ENCODE measurements around the gene ROBO2. TPM values are rescaled to one million over a fixed set of nuclear protein-coding genes. Genes with fewer than 3 reads are reported as not detected.

ROBO2 gene
- total and polyA plus RNA-seq, 2 experiments from 2014 or later, result 1.5 to 7.8 TPM

DNA sequence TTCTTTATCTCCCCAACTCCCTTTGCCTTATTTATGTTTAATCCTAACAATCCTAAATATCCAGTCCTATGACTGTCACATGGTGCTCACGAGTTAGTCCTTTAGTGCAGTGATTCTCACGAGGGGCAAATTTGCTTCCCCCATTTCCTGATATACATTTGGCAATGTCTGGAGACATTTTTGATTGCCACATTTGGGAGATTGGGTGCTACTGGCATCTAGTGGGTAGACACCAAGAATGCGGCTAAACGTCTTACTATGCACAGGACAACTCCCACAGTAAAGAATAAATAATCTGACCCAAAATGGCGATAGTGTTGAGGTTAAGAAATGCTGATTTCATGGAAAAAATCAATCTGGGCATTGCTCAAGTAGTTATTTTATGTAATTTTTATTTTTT is 466.5 kb downstream of the ROBO2 start (continued):
- TF ChIP-seq, protein P1, sequence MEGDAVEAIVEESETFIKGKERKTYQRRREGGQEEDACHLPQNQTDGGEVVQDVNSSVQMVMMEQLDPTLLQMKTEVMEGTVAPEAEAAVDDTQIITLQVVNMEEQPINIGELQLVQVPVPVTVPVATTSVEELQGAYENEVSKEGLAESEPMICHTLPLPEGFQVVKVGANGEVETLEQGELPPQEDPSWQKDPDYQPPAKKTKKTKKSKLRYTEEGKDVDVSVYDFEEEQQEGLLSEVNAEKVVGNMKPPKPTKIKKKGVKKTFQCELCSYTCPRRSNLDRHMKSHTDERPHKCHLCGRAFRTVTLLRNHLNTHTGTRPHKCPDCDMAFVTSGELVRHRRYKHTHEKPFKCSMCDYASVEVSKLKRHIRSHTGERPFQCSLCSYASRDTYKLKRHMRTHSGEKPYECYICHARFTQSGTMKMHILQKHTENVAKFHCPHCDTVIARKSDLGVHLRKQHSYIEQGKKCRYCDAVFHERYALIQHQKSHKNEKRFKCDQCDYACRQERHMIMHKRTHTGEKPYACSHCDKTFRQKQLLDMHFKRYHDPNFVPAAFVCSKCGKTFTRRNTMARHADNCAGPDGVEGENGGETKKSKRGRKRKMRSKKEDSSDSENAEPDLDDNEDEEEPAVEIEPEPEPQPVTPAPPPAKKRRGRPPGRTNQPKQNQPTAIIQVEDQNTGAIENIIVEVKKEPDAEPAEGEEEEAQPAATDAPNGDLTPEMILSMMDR (conservative IDR thresholded peaks at IDR 0.05; ENCODE audit: low read depth in 2 of 2), result peak; percentile 21 to 55; a peak in 3 of 4 replicates

DNA sequence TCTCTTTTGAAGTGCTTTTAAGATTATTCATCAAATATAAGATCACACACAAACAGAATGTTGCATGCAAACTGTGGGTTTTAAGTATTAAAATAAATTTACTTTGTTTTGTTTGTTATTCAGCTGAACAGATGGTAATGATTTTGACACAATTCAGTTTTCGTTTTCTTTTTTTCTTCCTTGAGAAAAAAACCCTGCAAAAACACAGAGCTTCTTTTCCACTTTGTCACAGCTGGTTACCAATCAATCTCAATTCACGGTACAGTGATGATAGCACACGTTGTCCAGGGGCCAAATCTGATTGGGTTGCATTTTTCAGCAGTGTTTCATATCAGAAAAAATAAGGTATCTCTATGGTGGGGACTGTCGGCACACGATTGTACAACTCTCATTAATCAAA is 473.6 kb downstream of the ROBO2 start:
- H3K79me2 ChIP-seq (replicated peaks; ENCODE audit: insufficient read depth), result no peaks in the 10 kb centered on the region
- H3K9me3 Mint-ChIP-seq, result no peaks in the 10 kb centered on the region
- no peak overlapping the region for H3K4me3 Mint-ChIP-seq
- H3K36me3 ChIP-seq (ENCODE audit: insufficient read depth), result no peaks in the 10 kb centered on the region
- no peaks in the 10 kb centered on the region for H3K27me3 Mint-ChIP-seq (ENCODE audit: insufficient read depth, low read depth, poor library complexity)
- TF ChIP-seq, protein P2, sequence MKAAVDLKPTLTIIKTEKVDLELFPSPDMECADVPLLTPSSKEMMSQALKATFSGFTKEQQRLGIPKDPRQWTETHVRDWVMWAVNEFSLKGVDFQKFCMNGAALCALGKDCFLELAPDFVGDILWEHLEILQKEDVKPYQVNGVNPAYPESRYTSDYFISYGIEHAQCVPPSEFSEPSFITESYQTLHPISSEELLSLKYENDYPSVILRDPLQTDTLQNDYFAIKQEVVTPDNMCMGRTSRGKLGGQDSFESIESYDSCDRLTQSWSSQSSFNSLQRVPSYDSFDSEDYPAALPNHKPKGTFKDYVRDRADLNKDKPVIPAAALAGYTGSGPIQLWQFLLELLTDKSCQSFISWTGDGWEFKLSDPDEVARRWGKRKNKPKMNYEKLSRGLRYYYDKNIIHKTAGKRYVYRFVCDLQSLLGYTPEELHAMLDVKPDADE (IDR thresholded peaks at IDR 0.05), result no peak
- TF ChIP-seq NANOG (IDR thresholded peaks at IDR 0.05; ENCODE audit: borderline replicate concordance) (no peak), ZNF114 (CRISPR knock-in tag; IDR thresholded peaks at IDR 0.05) (no peak)
- TF ChIP-seq, protein P1 (conservative IDR thresholded peaks at IDR 0.05; ENCODE audit: low read depth in 2 of 2), result no peak
- DNase-seq (ENCODE audit: low spot score) (no peak), ATAC-seq (no peak)
- no peak overlapping the region for H2AFZ ChIP-seq
- no peaks in the 10 kb centered on the region for H3K4me1 ChIP-seq (ENCODE audit: insufficient read depth)
- no peaks in the 10 kb centered on the region for H3F3A ChIP-seq (replicated peaks; ENCODE audit: low read depth)
- H3K27ac Mint-ChIP-seq, result no peak overlapping the region
- peaks cover 10% of the 10 kb centered on the region for H3K4me1 Mint-ChIP-seq
- no peaks in the 10 kb centered on the region for H4K20me1 ChIP-seq (replicated peaks; ENCODE audit: insufficient read depth)
- H3K9me2 ChIP-seq (ENCODE audit: insufficient read depth), result no peaks in the 10 kb centered on the region
- H3K36me3 Mint-ChIP-seq (ENCODE audit: low read depth), result no peaks in the 10 kb centered on the region
- H3K27ac ChIP-seq (ENCODE audit: low read depth), result no peak overlapping the region
- H3K27me3 ChIP-seq (ENCODE audit: insufficient read depth), result no peaks in the 10 kb centered on the region
- H3K4me2 ChIP-seq, result no peak overlapping the region
- H3K4me3 ChIP-seq, result no peak overlapping the region

DNA sequence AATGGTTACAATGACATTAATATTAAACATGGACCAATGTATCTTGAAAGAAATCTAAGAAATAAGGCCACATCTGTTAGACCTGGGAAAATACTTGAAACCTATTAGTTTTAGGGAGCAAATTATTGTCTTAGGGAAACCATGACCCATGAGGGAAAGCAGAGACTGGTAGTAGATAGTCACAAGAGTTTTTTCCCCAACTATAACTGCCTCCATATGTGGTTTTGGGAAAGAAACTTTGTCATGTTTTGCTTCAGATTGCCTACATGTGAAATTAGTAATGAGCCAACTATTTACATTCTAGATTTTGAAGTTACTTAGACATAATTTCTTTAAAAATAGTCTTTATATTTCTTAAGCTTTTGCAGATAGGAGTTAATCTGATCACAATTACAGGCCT is 474.9 kb downstream of the ROBO2 start:
- no peaks in the 10 kb centered on the region for H3K9me2 ChIP-seq (ENCODE audit: insufficient read depth)
- no peaks in the 10 kb centered on the region for H3K27me3 ChIP-seq (ENCODE audit: insufficient read depth)
- H3K4me3 ChIP-seq, result no peak overlapping the region
- ATAC-seq (no peak), DNase-seq (ENCODE audit: low spot score) (no peak)
- Mint-ChIP-seq H3K27ac (no peak overlapping the region), H3K36me3 (ENCODE audit: low read depth) (no peaks in the 10 kb centered on the region), H3K9me3 (no peaks in the 10 kb centered on the region), H3K4me1 (peaks cover 2% of the 10 kb centered on the region; the same call in 1 of the 3 replicates), H3K27me3 (ENCODE audit: insufficient read depth, low read depth, poor library complexity) (no peaks in the 10 kb centered on the region), H3K4me3 (no peak overlapping the region)
- no peak overlapping the region for H2AFZ ChIP-seq
- no peaks in the 10 kb centered on the region for H4K20me1 ChIP-seq (replicated peaks; ENCODE audit: insufficient read depth)
- no peaks in the 10 kb centered on the region for H3K36me3 ChIP-seq (ENCODE audit: insufficient read depth)
- no peaks in the 10 kb centered on the region for H3F3A ChIP-seq (replicated peaks; ENCODE audit: low read depth)
- no peak overlapping the region for H3K27ac ChIP-seq (ENCODE audit: low read depth)
- no peaks in the 10 kb centered on the region for H3K79me2 ChIP-seq (replicated peaks; ENCODE audit: insufficient read depth)
- no peak overlapping the region for H3K4me2 ChIP-seq
- H3K4me1 ChIP-seq (ENCODE audit: insufficient read depth), result no peaks in the 10 kb centered on the region
- TF ChIP-seq NANOG (IDR thresholded peaks at IDR 0.05; ENCODE audit: borderline replicate concordance) (no peak), STAT1 (IDR thresholded peaks at IDR 0.05; ENCODE audit: unreplicated experiment) (no peak), ZNF331 (CRISPR knock-in tag; IDR thresholded peaks at IDR 0.05; ENCODE audit: low read depth) (no peak), ZNF114 (CRISPR knock-in tag; IDR thresholded peaks at IDR 0.05) (no peak), CREB1 (CRISPR knock-in tag; IDR thresholded peaks at IDR 0.05; ENCODE audit: low read depth) (no peak)
- TF ChIP-seq, protein P1 (conservative IDR thresholded peaks at IDR 0.05; ENCODE audit: low read depth in 2 of 2), result no peak
